Smooth muscle cell (in vitro differentiated cells): ENCODE data around the gene DNM1. TPM values are rescaled to one million over a fixed set of nuclear protein-coding genes. Genes with fewer than 3 reads are reported as not detected.

Source experiments
- DNase-seq: peaks from one replicate; lab custom pipeline; 2025; ENCODE audit not compliant: unreplicated experiment; lab: John Stamatoyannopoulos, UW
- H2AFZ ChIP-seq: fragments of 200-600 bp; sonication (generic); 2 replicates; pipeline ENCODE4 v1.6.0; 2016; ENCODE audit warnings: antibody characterized with exemption, low read depth, mild to moderate bottlenecking
- H3F3A ChIP-seq: fragments of 200-600 bp; sonication (generic); 2 replicates; pipeline ENCODE4 v1.6.0; 2017; ENCODE audit warnings: antibody characterized with exemption, low read depth
- H3K27ac ChIP-seq: fragments of 200-600 bp; sonication (generic); 2 replicates; pipeline ENCODE4 v1.5.1; 2016; ENCODE audit warnings: low read depth, mild to moderate bottlenecking
- H3K27me3 ChIP-seq: fragments of 200-600 bp; sonication (generic); 2 replicates; pipeline ENCODE4 v1.6.1; 2016; ENCODE audit warnings: low read depth, mild to moderate bottlenecking
- H3K36me3 ChIP-seq: fragments of 200-600 bp; sonication (generic); 2 replicates; pipeline ENCODE4 v1.5.1; 2016; ENCODE audit warnings: low read depth
- H3K4me1 ChIP-seq: fragments of 200-600 bp; sonication (generic); 2 replicates; pipeline ENCODE4 v1.5.1; 2016; ENCODE audit warnings: low read depth
- H3K4me2 ChIP-seq: fragments of 200-600 bp; sonication (generic); 2 replicates; pipeline ENCODE4 v1.6.0; 2016; ENCODE audit warnings: mild to moderate bottlenecking
- H3K4me3 ChIP-seq: fragments of 200-600 bp; sonication (generic); 2 replicates; pipeline ENCODE4 v1.5.1; 2016; ENCODE audit warnings: mild to moderate bottlenecking
- H3K79me2 ChIP-seq: fragments of 200-600 bp; sonication (generic); 2 replicates; pipeline ENCODE4 v1.6.0; 2016; ENCODE audit warnings: low read depth, mild to moderate bottlenecking
- H3K9ac ChIP-seq: fragments of 200-600 bp; sonication (generic); 2 replicates; pipeline ENCODE4 v1.6.0; 2016; ENCODE audit warnings: low read depth
- H3K9me3 ChIP-seq: fragments of 200-600 bp; sonication (generic); replicated peaks from 2 replicates; pipeline ENCODE4 v1.5.1; 2016; ENCODE audit warnings: low read depth
- H4K20me1 ChIP-seq: fragments of 200-600 bp; sonication (generic); 2 replicates; pipeline ENCODE4 v1.6.0; 2016; ENCODE audit warnings: low read depth
- WGBS: methylation state at CpG from one replicate; pipeline ENCODE4 v1.1.7; 2016; ENCODE audit warnings: low lambda C conversion rate; 5-methylcytosine and 5-hydroxymethylcytosine counted together
- polyA plus RNA-seq: library from polyadenylated mRNA; unstranded; fragments of >200 nt; fragmentation: Nextera tagmentation; extraction: Ambion mirVana; gene quantifications from 2 replicates; pipeline ENCODE4 v1.2.1, GENCODE V29; 2016
- total RNA-seq: library from RNA; depleted of rRNA; stranded (reverse); fragments of >200 nt; gene quantifications from 2 replicates; pipeline ENCODE4 v1.2.3, GENCODE V29; 2014
- TF ChIP-seq, protein P1 (sequence below): fragments of 200-600 bp; sonication (generic); IDR thresholded peaks from 2 replicates; pipeline ENCODE4 v1.5.1; 2017; ENCODE audit warnings: borderline replicate concordance, mild to moderate bottlenecking, antibody characterized with exemption; ENCODE audit not compliant: insufficient read depth, poor library complexity, severe bottlenecking

The DNM1 gene
- total and polyA plus RNA-seq, 2 experiments from 2014 or later: 25.3 to 50.7 TPM

DNA sequence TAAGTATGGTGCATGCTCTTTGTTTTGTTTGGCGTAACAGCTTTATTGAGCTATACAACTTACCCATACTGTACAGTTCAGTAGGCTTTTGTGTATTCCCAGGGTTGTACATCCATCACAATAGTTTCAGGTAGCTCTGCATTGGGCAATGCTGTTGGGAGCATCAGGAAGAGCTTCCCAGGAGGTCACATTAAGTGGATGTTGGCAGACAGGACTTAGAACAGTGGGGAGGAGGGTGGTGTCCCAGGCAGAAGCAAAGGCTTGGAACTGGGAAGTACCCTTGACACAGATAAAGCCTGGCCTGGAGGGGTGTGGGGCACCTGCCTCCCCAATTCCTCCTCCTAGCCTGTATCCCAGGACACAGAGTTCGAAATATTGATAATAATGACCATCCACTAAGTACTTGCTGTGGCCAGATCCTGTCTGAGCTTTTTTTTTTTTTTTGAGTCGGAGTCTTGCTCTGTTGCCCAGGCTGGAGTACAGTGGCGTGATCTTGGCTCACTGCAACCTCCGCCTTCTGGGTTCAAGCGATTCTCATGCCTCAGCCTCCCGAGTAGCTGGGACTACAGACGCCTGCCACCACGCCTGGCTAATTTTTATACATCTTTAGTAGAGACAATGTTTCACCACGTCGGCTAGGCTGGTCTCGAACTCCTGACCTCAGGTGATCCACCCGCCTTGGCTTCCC lies 41.8 kb upstream of the DNM1 start:
- H3F3A ChIP-seq: no peaks in the 10 kb centered on the region
- H3K4me3 ChIP-seq: peak overlapping the region; percentile 70
- no peaks in the 10 kb centered on the region for H3K27me3 ChIP-seq
- H3K9ac ChIP-seq: no peak overlapping the region
- peaks cover 11% of the 10 kb centered on the region for H4K20me1 ChIP-seq
- H2AFZ ChIP-seq: no peak overlapping the region
- no peaks in the 10 kb centered on the region for H3K36me3 ChIP-seq
- TF ChIP-seq, protein P1, sequence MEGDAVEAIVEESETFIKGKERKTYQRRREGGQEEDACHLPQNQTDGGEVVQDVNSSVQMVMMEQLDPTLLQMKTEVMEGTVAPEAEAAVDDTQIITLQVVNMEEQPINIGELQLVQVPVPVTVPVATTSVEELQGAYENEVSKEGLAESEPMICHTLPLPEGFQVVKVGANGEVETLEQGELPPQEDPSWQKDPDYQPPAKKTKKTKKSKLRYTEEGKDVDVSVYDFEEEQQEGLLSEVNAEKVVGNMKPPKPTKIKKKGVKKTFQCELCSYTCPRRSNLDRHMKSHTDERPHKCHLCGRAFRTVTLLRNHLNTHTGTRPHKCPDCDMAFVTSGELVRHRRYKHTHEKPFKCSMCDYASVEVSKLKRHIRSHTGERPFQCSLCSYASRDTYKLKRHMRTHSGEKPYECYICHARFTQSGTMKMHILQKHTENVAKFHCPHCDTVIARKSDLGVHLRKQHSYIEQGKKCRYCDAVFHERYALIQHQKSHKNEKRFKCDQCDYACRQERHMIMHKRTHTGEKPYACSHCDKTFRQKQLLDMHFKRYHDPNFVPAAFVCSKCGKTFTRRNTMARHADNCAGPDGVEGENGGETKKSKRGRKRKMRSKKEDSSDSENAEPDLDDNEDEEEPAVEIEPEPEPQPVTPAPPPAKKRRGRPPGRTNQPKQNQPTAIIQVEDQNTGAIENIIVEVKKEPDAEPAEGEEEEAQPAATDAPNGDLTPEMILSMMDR: no peak
- no peaks in the 10 kb centered on the region for H3K4me1 ChIP-seq
- peak overlapping the region; percentile 92 for H3K4me2 ChIP-seq
- no peak for DNase-seq
- no peaks in the 10 kb centered on the region for H3K9me3 ChIP-seq
- H3K27ac ChIP-seq: no peak overlapping the region
- WGBS: 96% methylated on average over 13 of the region's 13 CpGs
- H3K79me2 ChIP-seq: no peaks in the 10 kb centered on the region

DNA sequence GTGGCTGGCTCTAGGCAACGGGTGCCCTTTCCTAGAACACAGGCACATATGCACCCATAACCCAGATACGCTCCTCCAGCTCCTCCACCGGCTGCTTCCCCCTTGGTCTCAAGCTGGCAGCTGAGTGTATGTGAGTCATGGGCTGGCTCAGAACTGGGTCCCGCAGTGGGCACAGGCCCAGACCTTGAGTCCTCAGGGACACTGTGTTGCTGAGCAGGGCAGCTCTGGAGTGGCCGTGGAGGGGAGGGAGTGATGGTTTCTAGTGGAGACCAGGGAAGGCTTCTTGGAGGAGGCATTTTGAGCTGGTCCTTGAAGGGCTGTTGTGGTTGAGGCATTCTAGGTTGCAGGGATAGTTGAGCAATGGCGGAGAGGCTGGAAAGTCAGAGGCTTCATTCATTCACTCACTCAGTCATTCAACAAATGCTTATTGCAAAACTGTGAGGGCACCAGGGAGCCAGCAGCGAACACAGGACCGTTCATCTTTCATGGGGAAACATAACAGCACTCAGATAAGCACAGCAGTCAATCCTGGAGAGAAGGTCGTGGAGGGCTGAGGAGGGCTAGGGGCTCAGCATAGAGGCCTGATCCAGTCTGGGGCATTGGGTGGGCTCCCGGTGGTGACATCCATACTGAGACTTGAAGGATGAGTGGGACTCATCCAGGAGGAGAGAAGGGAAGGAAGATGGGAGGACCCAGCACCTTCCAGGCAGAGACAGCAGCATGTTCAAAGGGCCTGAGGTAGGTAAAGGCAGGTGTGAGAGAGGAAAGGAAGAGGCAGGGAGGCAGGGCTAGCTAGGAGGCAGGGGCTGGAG lies 40.8 kb upstream of the DNM1 start:
- Histone ChIP-seq H3K79me2 (no peaks in the 10 kb centered on the region), H4K20me1 (peaks cover 11% of the 10 kb centered on the region), H3F3A (no peaks in the 10 kb centered on the region), H3K4me3 (no peak overlapping the region), H3K9ac (no peak overlapping the region), H2AFZ (no peak overlapping the region), H3K4me1 (no peaks in the 10 kb centered on the region), H3K4me2 (no peak overlapping the region), H3K27me3 (no peaks in the 10 kb centered on the region), H3K27ac (no peak overlapping the region), H3K9me3 (no peaks in the 10 kb centered on the region), H3K36me3 (no peaks in the 10 kb centered on the region)
- TF ChIP-seq, protein P1: no peak
- DNase-seq: no peak
- over 99% methylated on average over 10 of the region's 10 CpGs for whole genome bisulfite sequencing

DNA sequence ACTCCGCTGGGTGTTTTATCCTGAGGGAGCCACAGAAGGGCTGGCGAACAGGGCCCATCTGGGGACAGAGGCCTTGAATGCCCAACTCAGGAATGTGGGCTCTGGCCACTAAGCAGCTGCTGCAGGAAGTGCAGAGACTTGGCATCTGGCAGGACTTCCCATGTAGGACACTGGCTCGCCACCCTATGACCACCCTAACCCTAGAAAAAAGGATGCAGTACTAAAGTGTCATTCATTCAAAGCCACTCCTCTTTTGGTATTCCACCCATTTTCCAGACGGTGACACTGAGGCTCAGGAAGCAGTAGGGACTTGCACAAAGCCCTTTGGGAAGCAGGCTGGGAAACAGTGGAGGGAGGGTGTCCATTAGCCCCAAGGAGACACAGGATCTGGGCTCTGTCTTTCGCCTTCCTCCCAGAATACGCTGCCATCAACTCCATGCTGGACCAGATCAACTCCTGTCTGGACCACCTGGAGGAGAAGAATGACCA lies 40.1 kb upstream of the DNM1 start:
- Histone ChIP-seq H3K9me3 (no peaks in the 10 kb centered on the region), H3K4me3 (no peak overlapping the region), H3K27me3 (no peaks in the 10 kb centered on the region), H3K79me2 (no peaks in the 10 kb centered on the region), H3K27ac (no peak overlapping the region), H3K9ac (no peak overlapping the region), H3K4me1 (no peaks in the 10 kb centered on the region), H3K4me2 (no peak overlapping the region), H3F3A (no peaks in the 10 kb centered on the region), H3K36me3 (no peaks in the 10 kb centered on the region), H4K20me1 (peaks cover 11% of the 10 kb centered on the region), H2AFZ (no peak overlapping the region)
- 97% methylated on average over 6 of the region's 6 CpGs for WGBS
- DNase-seq: no peak
- TF ChIP-seq, protein P1: no peak
